ENCODE measurements around the gene ARHGAP6. TPM values are rescaled to one million over a fixed set of nuclear protein-coding genes. Genes with fewer than 3 reads are reported as not detected.

Gene ARHGAP6
- total and polyA plus RNA-seq, 9 of the 15 experiments (the other 6 are each of a cell fraction or from before 2014, with no cell fraction given), result 12.5 to 63.6 (median 41.8) TPM

DNA sequence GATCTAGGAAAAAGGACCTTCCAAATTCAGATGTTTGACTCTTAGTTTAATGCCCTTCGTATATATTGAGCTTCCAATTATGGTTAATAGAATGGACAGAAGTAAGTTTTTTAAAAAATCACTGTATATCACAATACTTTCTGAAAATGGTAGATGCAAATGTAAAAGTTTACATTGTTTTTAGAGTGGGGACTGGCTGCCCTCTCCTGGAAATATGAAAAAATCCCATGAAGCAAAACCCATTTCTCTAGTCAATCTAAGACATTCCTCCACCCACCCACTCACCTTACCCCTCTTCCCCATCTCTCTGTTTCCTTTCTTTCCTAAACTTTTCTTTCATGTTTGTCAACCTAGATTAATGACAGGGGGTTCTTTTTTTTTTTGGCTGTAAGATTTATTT, 134.5 kb downstream of the ARHGAP6 start (continued):
- TF ChIP-seq, protein P1, sequence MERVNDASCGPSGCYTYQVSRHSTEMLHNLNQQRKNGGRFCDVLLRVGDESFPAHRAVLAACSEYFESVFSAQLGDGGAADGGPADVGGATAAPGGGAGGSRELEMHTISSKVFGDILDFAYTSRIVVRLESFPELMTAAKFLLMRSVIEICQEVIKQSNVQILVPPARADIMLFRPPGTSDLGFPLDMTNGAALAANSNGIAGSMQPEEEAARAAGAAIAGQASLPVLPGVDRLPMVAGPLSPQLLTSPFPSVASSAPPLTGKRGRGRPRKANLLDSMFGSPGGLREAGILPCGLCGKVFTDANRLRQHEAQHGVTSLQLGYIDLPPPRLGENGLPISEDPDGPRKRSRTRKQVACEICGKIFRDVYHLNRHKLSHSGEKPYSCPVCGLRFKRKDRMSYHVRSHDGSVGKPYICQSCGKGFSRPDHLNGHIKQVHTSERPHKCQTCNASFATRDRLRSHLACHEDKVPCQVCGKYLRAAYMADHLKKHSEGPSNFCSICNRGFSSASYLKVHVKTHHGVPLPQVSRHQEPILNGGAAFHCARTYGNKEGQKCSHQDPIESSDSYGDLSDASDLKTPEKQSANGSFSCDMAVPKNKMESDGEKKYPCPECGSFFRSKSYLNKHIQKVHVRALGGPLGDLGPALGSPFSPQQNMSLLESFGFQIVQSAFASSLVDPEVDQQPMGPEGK (CRISPR knock-in tag; IDR thresholded peaks at IDR 0.05; ENCODE audit: borderline replicate concordance), result no peak
- no peak for TF ChIP-seq SMAD4 (CRISPR knock-in tag; conservative IDR thresholded peaks at IDR 0.05)
- TF ChIP-seq, protein P2, sequence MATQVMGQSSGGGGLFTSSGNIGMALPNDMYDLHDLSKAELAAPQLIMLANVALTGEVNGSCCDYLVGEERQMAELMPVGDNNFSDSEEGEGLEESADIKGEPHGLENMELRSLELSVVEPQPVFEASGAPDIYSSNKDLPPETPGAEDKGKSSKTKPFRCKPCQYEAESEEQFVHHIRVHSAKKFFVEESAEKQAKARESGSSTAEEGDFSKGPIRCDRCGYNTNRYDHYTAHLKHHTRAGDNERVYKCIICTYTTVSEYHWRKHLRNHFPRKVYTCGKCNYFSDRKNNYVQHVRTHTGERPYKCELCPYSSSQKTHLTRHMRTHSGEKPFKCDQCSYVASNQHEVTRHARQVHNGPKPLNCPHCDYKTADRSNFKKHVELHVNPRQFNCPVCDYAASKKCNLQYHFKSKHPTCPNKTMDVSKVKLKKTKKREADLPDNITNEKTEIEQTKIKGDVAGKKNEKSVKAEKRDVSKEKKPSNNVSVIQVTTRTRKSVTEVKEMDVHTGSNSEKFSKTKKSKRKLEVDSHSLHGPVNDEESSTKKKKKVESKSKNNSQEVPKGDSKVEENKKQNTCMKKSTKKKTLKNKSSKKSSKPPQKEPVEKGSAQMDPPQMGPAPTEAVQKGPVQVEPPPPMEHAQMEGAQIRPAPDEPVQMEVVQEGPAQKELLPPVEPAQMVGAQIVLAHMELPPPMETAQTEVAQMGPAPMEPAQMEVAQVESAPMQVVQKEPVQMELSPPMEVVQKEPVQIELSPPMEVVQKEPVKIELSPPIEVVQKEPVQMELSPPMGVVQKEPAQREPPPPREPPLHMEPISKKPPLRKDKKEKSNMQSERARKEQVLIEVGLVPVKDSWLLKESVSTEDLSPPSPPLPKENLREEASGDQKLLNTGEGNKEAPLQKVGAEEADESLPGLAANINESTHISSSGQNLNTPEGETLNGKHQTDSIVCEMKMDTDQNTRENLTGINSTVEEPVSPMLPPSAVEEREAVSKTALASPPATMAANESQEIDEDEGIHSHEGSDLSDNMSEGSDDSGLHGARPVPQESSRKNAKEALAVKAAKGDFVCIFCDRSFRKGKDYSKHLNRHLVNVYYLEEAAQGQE (IDR thresholded peaks at IDR 0.05; ENCODE audit: borderline replicate concordance), result peak; percentile 79; the same call in 1 of the 2 replicates
- TF ChIP-seq, protein P2 (CRISPR knock-in tag; IDR thresholded peaks at IDR 0.05; ENCODE audit: low read depth), result no peak
- TF ChIP-seq CHD1 (IDR thresholded peaks at IDR 0.05; ENCODE audit: low read length), result no peak
- TF ChIP-seq, protein P3, sequence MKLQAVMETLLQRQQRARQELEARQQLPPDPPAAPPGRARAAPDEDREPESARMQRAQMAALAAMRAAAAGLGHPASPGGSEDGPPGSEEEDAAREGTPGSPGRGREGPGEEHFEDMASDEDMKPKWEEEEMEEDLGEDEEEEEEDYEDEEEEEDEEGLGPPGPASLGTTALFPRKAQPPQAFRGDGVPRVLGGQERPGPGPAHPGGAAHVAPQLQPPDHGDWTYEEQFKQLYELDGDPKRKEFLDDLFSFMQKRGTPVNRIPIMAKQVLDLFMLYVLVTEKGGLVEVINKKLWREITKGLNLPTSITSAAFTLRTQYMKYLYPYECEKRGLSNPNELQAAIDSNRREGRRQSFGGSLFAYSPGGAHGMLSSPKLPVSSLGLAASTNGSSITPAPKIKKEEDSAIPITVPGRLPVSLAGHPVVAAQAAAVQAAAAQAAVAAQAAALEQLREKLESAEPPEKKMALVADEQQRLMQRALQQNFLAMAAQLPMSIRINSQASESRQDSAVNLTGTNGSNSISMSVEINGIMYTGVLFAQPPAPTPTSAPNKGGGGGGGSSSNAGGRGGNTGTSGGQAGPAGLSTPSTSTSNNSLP (IDR thresholded peaks at IDR 0.05; ENCODE audit: borderline replicate concordance, low read depth, low read length), result peak; percentile 28; the same call in 1 of the 2 replicates
- TF ChIP-seq, protein P4, sequence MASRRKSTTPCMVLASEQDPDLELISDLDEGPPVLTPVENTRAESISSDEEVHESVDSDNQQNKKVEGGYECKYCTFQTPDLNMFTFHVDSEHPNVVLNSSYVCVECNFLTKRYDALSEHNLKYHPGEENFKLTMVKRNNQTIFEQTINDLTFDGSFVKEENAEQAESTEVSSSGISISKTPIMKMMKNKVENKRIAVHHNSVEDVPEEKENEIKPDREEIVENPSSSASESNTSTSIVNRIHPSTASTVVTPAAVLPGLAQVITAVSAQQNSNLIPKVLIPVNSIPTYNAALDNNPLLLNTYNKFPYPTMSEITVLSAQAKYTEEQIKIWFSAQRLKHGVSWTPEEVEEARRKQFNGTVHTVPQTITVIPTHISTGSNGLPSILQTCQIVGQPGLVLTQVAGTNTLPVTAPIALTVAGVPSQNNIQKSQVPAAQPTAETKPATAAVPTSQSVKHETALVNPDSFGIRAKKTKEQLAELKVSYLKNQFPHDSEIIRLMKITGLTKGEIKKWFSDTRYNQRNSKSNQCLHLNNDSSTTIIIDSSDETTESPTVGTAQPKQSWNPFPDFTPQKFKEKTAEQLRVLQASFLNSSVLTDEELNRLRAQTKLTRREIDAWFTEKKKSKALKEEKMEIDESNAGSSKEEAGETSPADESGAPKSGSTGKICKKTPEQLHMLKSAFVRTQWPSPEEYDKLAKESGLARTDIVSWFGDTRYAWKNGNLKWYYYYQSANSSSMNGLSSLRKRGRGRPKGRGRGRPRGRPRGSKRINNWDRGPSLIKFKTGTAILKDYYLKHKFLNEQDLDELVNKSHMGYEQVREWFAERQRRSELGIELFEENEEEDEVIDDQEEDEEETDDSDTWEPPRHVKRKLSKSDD (conservative IDR thresholded peaks at IDR 0.05; ENCODE audit: low read length), result no peak
- no peak for TF ChIP-seq MTA3 (IDR thresholded peaks at IDR 0.05; ENCODE audit: borderline replicate concordance)
- TF ChIP-seq ZNF311 (CRISPR knock-in tag; IDR thresholded peaks at IDR 0.05), result no peak
- TF ChIP-seq ELF4 (CRISPR knock-in tag; IDR thresholded peaks at IDR 0.05), result no peak
- TF ChIP-seq, protein P5, sequence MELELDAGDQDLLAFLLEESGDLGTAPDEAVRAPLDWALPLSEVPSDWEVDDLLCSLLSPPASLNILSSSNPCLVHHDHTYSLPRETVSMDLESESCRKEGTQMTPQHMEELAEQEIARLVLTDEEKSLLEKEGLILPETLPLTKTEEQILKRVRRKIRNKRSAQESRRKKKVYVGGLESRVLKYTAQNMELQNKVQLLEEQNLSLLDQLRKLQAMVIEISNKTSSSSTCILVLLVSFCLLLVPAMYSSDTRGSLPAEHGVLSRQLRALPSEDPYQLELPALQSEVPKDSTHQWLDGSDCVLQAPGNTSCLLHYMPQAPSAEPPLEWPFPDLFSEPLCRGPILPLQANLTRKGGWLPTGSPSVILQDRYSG (tag; conservative IDR thresholded peaks at IDR 0.05; ENCODE audit: low read depth), result no peak
- TF ChIP-seq NCOA2 (IDR thresholded peaks at IDR 0.05; ENCODE audit: partially characterized antibody in 2 of 2), result peak in 1 of 2 experiments; percentile 15
